GM03348 (cell line): Measurements from ENCODE around the gene IMP4.

Experiments used
- DNase-seq: peaks from one replicate; pipeline ENCODE4 v3.0.0; 2012; ENCODE audit warnings: low spot score

The IMP4 gene

DNA sequence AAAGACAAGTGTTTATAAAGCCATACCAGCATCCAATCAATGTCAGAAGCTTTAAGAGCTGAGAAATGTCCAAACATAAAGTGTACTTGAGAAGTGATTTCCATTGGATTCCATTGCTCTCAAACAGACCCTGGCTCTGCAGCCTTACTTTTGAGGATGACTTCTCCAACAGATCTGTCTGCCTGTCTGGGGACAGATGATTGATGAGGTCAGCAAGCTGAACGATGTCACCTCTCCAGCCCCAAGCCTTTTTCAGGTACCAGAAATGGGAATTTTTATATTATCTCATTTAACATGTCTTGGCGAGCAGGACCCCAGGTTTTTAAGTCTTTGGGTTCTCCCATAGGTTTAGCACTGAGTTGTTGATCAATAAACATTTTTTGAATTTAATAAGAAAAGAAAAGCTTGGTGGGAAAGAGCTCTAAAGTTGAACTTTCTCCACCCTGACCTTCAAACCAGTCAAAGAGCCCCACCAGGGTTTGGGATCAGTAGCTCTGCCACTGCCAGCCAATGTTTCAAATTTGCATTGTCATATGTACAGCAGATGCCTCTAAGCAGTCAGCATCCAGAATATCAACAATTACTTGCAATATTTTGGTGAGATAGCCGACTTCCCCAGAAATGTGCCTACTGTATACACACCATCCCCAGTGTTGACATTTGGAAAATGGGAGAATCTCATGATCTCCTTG lies 35.7 kb downstream of the IMP4 start:
- no peak for DNase-seq

DNA sequence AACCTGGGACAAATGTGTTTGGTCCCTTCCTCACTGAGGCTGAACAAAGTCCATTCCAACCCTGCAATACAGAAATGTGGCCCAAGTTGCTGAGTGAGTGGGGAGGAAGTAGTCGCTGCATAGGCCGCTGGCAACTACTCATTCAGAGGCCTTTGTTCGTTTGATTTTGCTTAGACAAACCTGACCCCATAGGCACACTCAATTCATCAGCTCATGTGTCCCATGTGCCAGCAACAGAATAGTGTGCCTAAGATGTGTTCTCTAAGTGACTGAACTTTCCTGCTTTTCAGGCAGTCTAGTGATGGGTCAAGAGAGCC lies 36.2 kb downstream of the IMP4 start:
- DNase-seq, result no peak

DNA sequence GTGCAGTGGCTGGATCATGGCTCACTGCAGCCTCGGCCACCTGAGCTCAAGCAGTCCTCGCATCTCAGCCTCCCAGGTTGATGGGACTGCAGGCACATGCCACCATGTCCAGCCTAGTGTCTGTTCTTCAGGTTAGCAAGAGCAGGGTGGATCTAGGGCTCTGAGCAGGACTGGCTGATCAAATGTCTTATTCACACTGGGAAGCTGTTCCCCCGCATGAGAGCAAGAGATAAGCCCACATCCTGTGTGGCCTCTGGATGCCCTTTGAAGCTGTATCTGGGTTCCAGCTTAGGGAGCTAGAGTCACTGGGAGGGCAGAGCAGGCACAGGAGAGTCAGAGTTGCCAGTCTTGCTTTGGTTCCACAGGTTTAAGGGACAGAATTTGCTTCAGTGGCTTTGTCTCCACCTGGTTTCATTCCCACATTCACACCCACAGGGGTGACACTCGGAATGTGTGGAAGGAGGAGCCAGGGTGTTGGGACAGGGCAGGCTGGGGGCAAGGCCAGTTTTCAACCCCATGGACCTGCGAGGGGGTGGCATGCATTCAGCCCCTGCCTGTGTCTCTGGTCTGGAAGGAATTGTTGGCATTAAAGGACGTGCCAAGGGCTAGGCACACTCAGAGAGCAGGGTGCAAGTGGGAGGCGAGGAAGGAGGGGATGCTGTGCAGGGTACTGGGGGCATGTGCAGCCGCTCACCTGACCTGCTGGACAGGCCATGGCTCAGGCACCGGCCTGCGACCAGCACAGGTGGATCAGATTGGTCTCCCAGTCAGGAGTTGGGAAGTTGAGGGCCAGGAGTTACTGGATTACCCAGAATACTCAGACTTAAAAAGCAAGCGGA lies 37.6 kb downstream of the IMP4 start:
- DNase-seq, result no peak

DNA sequence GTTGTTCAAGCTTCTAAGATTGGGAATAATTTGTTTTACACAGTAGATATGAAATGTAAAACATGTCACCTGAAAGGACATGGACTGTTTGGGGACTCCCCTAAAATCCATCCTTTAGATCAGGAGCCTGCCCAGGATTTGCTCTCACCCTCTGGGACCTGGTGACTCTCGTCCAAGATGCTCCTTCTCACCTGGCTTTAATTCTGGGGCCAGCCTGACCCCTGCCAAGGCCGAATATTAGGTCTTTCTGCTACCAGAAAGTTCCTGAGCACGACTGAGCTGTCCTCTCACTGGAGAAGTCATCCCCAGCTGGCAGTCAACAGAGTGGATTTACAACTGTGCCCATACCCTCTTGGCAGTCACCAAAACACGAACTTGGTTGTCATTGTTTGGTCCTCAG lies 38.4 kb downstream of the IMP4 start:
- DNase-seq, result no peak

DNA sequence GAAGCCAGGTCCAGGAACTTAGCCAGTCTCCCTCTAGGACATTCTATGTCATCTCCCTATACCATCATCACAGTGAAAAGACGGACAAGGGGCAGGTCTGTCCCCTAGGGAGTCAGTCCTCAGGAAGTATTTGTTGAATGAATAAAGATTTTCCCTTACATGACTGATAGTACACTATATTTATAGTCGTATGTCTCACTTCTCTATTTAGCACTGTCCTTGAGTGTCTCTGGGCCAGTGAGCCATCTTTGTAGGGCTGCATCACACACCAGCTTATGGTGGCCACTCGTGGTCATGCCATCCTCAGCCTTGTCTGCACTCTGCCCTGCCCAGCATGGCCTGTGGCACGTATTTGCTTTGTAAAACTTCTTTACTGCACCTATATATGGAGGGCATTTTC lies 38.9 kb downstream of the IMP4 start:
- no peak for DNase-seq

DNA sequence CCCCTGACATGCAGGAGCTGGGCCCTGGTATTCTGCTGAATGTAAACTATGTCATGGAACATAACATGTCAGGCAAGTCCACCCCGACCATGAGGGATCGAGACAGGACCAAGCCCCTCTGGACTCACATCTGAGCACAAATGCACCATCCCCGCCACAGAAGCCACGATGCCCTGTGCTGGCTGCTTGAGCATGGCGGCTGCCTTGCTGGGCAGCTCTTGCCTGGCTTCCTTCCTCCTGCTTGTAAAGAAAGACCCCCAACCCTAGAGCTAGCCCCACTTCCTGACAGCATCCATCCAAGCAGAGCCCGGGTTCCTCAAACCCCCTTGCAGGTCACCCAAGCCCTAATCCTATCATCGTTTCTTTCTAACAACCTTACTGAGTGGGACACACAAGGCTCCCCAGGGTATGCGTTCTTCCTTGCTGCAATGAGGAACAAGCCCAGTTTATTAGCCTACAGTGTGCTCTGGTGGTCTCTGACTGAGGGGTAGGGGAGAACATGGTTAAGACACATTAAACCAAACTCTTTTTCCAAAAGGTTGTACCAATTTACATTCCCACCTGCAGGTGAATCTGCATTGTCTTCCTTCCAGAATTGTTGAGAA lies 39.7 kb downstream of the IMP4 start:
- no peak for DNase-seq

DNA sequence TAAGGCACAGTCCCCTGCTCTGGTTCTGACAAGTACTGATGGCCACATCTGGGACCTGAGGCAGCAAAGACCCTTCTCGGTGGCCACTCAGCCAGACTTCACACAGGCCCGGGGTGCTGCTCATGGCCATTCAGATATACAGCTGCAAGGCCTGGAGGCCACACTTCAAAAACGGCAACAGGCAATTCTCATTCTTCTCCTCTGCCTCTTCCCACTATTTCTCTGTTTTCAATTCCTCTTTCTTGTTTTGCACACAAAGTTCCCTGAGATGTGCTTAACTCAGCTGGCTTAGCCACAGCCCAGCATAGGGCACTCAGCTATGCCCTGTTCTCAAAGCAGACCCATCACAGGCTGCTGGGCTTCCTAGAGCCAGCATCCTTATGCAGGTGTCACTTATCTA lies 43.0 kb downstream of the IMP4 start:
- DNase-seq, result no peak

DNA sequence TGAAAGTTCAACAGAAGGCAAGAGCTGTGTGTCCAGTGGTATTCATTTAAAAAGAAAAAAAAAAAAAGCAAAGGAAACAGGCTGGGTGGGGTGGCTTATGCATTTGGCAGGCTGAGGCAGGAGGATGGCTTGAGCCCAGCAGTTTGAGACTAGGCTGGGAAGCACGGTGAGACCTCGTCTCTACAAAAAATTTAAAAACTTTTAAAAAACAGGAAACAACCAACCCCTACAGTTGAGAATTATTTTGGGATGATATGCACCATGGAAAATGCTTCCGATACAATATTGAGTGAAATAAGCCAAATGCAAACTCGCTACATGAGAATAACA lies 44.3 kb downstream of the IMP4 start:
- DNase-seq, result peak; percentile 34

DNA sequence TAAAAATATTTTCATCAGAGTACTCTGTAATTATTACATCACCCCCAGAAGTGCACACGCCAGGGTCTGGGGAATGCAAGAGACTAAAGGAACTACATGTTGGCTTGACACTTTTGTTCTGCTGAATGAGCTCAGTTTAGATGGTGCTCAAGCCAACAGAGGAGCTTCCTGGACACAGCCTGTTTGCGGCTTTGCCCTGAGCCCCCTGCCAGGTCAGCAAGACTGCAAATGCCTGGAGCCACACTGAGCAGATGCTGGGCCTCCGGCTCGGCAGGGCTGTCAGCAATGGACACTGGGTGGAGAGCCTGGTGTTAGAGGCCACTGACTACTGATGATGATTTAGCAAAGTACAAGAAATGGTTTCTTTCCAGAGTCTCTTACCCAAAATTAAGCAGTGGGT lies 45.1 kb downstream of the IMP4 start:
- DNase-seq, result no peak

DNA sequence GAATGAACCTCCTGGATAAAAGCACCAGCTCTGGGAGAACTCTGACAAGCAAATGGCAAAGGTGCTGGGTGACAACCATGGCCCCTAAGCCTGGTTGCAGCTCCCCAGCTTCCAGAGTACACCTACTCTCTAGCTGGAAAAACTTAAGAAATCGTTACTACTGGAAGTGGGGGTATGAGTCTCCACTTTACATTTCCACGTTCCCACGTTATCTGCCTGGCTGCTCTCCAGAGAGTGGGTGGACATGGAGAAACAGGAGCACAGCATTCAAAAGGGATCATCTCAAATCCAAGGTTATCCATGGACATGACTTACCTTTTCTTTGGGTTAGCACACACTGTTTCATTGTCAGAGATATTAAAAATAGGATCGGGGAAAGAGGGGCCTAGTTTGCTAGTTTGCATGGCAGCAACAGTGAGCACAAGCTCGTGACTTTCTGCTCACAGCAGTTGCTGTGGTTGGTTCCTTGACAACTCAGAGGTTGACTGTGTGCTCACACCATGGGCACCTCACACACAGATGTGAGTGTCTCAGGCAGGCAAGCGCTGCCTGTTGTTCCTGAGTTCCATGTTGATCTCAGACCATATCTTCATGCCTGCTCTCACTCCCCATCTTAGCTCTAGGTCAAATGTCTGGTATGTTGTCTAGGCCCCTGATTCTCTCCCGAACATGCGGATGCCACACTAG lies 45.7 kb downstream of the IMP4 start:
- no peak for DNase-seq

DNA sequence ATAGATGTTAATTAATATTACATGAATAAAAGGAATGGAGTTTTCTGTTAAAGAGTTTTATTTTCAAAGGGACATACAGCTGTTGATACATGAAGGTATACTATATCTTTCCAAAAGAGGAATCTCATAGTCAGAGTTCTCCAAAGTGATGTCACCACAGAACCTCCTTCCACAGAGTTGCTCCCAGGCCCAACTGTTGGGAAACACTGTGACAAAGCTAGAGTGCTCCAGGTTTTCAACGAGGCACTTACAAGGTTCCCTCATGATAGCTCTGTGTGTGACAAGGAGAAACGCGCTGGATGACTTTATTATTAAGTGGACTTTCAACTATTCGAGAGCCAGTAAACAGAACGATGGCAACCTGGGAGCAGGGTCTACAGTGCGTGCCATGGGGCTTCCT lies 46.7 kb downstream of the IMP4 start:
- DNase-seq, result no peak

DNA sequence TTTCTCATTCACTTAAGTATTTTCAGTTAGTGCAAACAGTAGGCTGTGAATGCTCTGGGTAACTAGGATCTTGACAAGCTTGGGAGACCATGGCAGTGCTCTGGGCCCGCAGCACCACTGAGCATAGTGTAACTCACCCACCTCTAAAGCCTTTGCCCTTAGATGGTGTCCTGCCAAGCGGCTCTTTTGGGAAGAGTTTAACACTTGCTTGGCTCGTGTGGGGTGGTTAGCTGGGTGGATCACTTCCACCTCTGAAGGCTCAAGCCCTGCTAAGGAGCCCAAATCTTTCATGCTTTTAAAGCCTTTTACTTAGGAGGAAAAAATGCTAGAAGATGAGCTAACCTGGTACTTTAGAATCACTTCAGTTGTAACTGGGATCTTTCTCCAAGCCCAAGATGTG lies 47.1 kb downstream of the IMP4 start:
- no peak for DNase-seq

DNA sequence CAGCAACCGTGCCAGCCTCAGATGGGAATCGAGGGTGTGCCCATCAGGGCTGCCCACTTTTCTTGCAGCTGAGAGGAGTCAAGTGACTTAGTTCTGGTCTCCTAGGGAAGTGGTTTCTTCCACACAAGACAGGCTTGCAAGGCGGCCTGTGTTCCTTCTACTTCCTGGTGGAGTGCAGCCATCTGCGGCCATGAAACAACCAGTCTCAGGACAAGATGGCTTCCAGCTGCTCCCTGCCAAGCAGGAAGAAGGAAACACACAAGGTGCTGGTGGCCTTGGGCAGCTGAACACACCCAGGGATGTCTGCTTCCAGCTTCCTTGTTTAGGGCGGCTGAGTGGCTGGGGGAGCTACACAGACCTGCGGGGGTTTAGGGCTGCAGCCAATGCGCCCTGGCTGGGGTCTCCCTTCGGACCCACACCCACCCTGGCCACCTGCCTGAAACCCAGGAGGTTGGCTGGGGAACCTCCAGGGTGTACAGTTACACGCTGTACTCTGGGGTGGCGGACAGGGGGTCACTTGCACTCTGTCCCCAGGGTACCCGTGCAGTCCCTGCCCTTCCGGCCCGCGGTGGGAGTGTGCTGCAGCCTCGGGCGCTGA lies 47.9 kb downstream of the IMP4 start:
- no peak for DNase-seq

DNA sequence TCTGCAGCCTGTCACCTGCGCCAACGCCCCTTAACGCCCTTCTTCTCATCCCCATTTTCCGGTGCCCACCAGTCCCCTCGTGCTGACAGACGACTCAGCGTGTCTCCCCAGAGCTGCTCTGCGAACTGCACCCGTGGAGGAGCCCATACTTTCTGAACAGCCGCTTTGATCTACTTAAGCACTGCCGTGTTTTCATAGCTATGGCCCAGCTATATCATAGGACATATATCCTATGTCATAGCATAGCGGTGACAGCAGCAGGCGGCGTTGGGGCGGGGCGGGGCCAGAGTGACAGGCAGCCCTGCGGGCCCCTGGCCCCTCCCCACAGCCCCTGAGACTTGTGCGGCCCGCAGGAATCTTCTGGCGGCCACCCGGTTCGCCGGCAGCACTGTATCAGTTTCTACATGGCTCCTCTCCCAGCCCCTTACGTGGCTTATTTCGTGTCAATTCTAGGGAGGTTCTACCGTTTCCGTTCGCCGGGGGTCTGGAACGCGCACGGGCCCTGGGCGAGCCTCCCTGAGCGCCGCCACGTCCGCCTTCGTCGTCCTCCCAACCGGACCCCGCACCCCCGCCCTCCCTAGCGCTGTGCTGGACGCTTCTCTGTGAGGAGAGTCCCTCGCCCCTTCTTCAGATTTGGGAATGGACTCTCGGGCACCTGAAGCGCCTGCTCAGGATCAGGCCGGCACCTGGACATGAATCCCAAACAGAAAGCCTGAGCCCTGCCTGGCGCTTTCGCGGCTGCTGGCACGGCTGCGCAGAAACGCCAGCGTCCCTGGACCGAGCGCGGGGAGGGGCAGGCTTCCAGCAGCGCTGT lies 48.6 kb downstream of the IMP4 start:
- peak; percentile 92 for DNase-seq

DNA sequence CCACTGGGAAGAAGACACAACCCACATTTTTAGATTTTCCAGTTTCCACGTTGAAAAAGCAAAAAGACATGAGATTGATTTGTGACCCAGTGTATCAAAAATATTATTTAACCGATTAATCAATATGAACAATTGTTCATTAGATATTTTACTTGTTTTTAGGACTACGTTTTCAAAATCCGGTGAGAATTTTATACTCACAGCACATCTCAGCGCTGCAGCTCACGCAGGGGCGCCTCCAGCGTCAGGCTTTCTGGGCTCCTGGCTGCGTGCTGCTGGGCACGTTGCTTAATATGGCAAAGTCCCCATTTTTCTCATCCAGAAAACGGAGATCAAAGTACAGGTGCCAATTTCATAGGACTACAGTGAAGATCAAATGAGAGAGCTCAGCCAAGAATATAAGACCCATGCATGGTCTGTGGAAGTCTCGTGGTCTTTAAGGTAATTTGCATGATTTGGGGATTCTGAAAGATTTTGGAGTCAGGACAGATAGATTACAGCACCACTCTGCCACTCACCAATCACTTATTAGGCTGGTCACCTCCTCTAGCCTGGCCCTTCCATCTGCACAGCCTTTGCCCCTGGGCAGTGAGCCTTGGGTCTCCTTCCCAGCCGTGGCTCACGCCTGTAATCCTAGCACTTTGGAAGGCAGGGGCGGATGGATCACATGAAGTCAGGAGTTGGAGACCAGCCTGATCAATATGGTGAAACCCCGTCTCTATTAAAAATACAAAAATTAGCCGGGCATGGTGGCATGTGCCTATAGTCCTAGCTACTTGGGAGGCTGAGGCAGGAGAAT lies 49.4 kb downstream of the IMP4 start:
- DNase-seq, result peak; percentile 61

DNA sequence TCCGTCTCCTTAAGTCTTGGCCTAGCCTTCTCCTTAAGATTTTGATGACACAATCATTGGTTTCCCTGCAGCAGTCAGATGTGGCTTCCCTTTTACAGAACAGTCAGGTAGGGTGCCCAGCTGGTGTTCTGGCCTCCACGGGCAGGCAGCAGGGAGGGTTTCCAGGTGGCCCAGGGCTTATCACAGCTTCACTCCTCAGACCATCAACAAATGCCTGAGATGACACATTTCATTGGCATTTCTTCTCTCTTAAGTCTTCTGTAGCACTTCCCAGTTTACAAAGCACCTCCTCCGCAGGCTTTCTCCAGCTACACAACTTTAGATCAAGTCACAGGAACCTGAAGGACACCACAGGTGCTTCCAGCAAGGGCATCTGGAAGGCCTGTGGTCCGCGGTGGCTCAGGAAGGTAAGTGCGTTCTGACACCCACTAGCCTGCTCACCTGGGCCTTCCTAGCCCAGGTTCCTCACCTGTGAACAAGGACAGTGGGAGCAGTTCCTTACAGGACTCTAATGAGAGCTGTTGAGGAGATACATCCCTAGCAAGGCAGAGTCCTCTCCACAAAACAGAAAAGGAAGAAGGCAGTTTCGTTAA lies 50.7 kb downstream of the IMP4 start:
- DNase-seq, result no peak
